NCI-H1694 (cell line): ENCODE data around the gene CPNE4.
"Not testable (repeated sequence)": the region's sequence is repeated elsewhere in the genome, so short reads cannot be mapped to it uniquely, and the experiment has no call there.

Experiments
- DNase-seq: peaks from one replicate; lab custom pipeline; 2025; lab: John Stamatoyannopoulos, UW

CPNE4 gene

GRCh38 chr3:131532645-131533044 lies 502.2 kb downstream of the CPNE4 start:
- no peak for DNase-seq

- no peak for DNase-seq
Observed at GRCh38 chr3:131530843-131531242, 504.0 kb downstream of the CPNE4 start.

- no peak for DNase-seq
Observed at GRCh38 chr3:131530388-131530787, 504.4 kb downstream of the CPNE4 start.

GRCh38 chr3:131526801-131527347 lies 507.9 kb downstream of the CPNE4 start:
- peak; percentile 39 for DNase-seq

- no peak for DNase-seq
Observed at GRCh38 chr3:131518680-131519079, 516.1 kb downstream of the CPNE4 start.

GRCh38 chr3:131505421-131505820 lies 529.4 kb downstream of the CPNE4 start:
- no peak for DNase-seq

- no peak for DNase-seq
Observed at GRCh38 chr3:131503320-131503635, 531.5 kb downstream of the CPNE4 start.

- DNase-seq, result peak; percentile 85
Observed at GRCh38 chr3:131502530-131503319, 532.1 kb downstream of the CPNE4 start, which contains the start of gene MRPL3. Gene MRPL3, minus strand, starts transcription at chr3:131502971. Its CDS starts 150 bp downstream, at chr3:131502821.

GRCh38 chr3:131501949-131502348 lies 532.9 kb downstream of the CPNE4 start:
- DNase-seq, result no peak

GRCh38 chr3:131494706-131495105 lies 540.1 kb downstream of the CPNE4 start:
- DNase-seq, result no peak

GRCh38 chr3:131491775-131492174 lies 543.0 kb downstream of the CPNE4 start:
- DNase-seq, result no peak

GRCh38 chr3:131491084-131491483 lies 543.7 kb downstream of the CPNE4 start:
- no peak for DNase-seq

- DNase-seq, result not testable (repeated sequence)
Observed at GRCh38 chr3:131486545-131486944, 548.3 kb downstream of the CPNE4 start.

GRCh38 chr3:131485119-131485518 lies 549.7 kb downstream of the CPNE4 start:
- no peak for DNase-seq

- DNase-seq, result no peak
Observed at GRCh38 chr3:131484496-131485111, 550.2 kb downstream of the CPNE4 start.
